Measurements from ENCODE around the gene ZBTB33. TPM values are rescaled to one million over a fixed set of nuclear protein-coding genes. Genes with fewer than 3 reads are reported as not detected.
A peak's percentile ranks its signal among the peaks of the same experiment; 100 is the strongest.

The ZBTB33 gene
- total and polyA plus RNA-seq, 8 donors = 15.2 to 23.5 (median 21.1) TPM

DNA sequence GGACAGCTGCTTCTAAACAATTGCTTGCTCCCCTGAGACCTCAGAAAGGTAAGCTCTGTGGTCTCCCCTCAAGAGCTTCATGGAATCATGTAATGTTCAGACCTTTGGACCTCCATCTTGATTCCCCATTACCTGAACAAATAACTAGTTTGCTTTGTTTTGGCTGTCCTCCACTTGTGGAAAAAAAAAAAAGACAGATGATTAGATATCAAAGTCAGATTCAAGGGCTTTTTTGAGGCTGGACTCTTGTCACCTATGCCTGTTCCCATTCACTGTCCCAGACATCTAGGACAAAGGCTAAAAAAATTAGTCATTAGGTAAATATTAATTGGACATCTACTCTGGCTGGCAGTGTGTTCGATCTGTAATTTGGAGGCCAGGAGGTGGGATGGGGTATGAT is 47.3 kb downstream of the ZBTB33 start:
- peaks cover 0 to 6% of the 10 kb centered on the region in 2 donors for H3K27me3 ChIP-seq
- TF ChIP-seq, protein P1, sequence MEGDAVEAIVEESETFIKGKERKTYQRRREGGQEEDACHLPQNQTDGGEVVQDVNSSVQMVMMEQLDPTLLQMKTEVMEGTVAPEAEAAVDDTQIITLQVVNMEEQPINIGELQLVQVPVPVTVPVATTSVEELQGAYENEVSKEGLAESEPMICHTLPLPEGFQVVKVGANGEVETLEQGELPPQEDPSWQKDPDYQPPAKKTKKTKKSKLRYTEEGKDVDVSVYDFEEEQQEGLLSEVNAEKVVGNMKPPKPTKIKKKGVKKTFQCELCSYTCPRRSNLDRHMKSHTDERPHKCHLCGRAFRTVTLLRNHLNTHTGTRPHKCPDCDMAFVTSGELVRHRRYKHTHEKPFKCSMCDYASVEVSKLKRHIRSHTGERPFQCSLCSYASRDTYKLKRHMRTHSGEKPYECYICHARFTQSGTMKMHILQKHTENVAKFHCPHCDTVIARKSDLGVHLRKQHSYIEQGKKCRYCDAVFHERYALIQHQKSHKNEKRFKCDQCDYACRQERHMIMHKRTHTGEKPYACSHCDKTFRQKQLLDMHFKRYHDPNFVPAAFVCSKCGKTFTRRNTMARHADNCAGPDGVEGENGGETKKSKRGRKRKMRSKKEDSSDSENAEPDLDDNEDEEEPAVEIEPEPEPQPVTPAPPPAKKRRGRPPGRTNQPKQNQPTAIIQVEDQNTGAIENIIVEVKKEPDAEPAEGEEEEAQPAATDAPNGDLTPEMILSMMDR (IDR thresholded peaks at IDR 0.05) = no peak
- H3K27ac ChIP-seq = no peak overlapping the region
- H3K4me1 ChIP-seq = no peaks in the 10 kb centered on the region
- no peaks in the 10 kb centered on the region for H3K9me3 ChIP-seq
- DNase-seq = no peak
- H3K4me3 ChIP-seq = no peak overlapping the region
- no peak for ATAC-seq
- no peaks in the 10 kb centered on the region for H3K36me3 ChIP-seq
- intact Hi-C loops (cut with DNase I) = no loop called here

DNA sequence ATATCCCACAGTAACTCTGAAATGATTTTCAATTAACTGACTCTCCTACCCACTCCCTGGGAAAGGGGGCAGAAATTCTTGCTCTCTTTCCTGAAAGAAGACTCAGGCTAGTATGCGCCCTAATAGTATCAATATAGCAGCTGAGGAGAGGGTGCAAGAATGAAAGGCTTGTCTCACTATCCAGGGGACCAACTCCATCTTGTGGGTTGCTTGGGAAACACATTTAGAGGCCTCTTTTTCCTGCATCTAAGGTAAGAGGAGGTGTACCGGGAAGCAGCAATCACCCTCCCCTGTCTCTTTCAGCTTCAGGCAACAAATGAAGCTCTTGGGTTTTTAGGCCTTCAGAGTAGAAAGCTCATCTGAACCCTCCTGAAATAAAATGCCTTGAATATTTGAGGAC is 49.3 kb downstream of the ZBTB33 start:
- no peak overlapping the region for H3K4me3 ChIP-seq
- ATAC-seq = peak; percentile 68
- H3K36me3 ChIP-seq = no peaks in the 10 kb centered on the region
- TF ChIP-seq, protein P1 (IDR thresholded peaks at IDR 0.05) = no peak
- H3K9me3 ChIP-seq = no peaks in the 10 kb centered on the region
- H3K27me3 ChIP-seq = peaks cover 0 to 11% of the 10 kb centered on the region in 2 donors
- no peak overlapping the region for H3K27ac ChIP-seq
- no peaks in the 10 kb centered on the region for H3K4me1 ChIP-seq
- intact Hi-C loops (cut with DNase I) = no loop called here
- DNase-seq = no peak

DNA sequence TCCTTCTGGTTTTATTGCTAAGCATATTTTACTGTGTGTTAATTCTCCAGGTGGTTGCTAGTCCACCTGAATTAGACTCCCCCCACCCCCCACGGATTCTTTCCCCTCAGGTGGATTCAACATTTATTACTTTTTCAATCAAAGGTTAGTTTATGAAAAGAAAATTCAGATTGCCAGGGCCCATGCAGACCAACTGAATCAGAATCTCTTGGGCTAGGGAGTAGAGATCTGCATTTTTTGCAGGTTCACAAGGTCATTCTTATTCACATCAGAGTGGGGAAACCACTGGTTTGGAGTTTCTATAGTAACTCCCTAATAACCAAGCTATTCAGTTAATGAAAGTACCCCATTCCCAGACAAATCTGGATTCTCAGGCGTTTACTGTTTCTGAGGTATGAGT is 50.9 kb downstream of the ZBTB33 start:
- Histone ChIP-seq H3K4me3 (no peak overlapping the region), H3K27me3 (peaks cover 0 to 5% of the 10 kb centered on the region in 2 donors), H3K9me3 (no peaks in the 10 kb centered on the region), H3K27ac (no peak overlapping the region), H3K36me3 (no peaks in the 10 kb centered on the region), H3K4me1 (no peaks in the 10 kb centered on the region)
- DNase-seq (no peak), ATAC-seq (no peak)
- intact Hi-C loops (cut with DNase I) = no loop called here
- TF ChIP-seq, protein P1 (IDR thresholded peaks at IDR 0.05) = no peak

DNA sequence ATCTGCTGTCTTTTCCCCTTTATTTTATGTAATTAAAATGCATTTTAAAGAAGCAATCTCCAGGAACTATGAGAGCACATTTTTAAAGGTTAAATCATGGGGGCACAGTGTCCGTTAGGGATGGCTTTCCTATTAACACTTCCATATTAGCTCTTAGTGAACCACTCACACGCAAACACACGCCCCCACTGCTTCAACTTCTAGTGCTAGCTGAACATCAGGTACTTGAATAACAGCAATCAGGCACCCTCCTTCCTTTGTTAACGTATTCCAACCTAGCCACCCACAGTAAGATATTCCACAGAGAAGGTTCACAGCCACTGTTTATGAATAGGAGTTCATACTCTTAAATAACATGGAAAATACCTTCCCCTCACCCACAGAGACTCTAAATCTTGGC is 51.3 kb downstream of the ZBTB33 start:
- TF ChIP-seq, protein P1 (IDR thresholded peaks at IDR 0.05) = no peak
- H3K27me3 ChIP-seq = peaks cover 0 to 9% of the 10 kb centered on the region in 2 donors
- ATAC-seq (no peak), DNase-seq (no peak)
- H3K4me3 ChIP-seq = no peak overlapping the region
- H3K9me3 ChIP-seq = no peaks in the 10 kb centered on the region
- no peaks in the 10 kb centered on the region for H3K36me3 ChIP-seq
- intact Hi-C loops (cut with DNase I) = no loop called here
- H3K27ac ChIP-seq = no peak overlapping the region
- H3K4me1 ChIP-seq = no peaks in the 10 kb centered on the region

DNA sequence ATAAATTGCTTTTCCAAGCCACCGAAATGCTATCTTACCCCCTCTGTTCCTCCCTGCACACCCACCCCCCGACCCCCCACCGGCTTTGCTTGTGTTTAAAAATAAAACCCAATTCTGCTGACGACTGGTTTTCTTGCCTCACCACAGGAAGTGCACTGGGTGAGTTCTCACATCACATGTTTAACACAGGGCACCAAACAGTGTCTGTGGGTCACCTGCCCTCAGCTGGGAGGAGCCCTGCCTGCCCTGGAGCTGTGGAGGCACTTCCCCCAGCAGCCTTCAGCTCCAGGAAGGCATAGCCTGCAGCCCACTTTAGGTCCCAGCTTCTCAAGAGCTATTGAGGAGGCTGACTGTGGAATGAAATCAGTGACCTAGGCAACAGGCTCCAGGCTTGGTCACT is 51.8 kb downstream of the ZBTB33 start:
- TF ChIP-seq, protein P1 (IDR thresholded peaks at IDR 0.05) = no peak
- Histone ChIP-seq H3K36me3 (no peaks in the 10 kb centered on the region), H3K9me3 (no peaks in the 10 kb centered on the region), H3K4me1 (no peaks in the 10 kb centered on the region), H3K27me3 (peaks cover 3 to 14% of the 10 kb centered on the region in 2 donors), H3K27ac (no peak overlapping the region), H3K4me3 (no peak overlapping the region)
- intact Hi-C loops (cut with DNase I) = no loop called here
- ATAC-seq (peak; percentile 85), DNase-seq (peak in 1 of 4 donors; percentile 58)

Data from left lung (tissue), 10 donors.